ENCODE measurements around the gene SNX7.

The SNX7 gene

DNA sequence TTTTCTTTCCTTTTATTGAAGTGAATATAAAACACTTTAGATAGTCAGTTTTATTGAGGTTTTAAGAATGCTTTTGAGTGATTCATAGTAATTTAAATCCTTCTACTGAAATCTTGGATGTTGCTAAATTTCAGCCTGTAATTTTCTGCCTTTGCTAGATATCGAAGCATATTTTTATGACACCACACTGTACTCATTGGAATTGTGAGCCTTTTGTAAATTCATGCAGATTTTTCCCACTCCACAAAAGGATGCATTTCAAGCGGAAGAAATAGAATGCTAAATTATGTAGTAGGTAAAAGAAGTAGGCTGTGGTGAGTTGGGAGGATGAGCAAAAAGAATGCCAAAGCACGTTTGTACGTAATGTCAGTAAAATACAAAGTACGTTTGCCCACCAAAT, 13.8 kb downstream of the SNX7 start:
- no peak for TF ChIP-seq GATA2 (IDR thresholded peaks at IDR 0.05; ENCODE audit: low read depth, low read length)
- TF ChIP-seq GATA3 (IDR thresholded peaks at IDR 0.05; ENCODE audit: low read depth, low read length): no peak

DNA sequence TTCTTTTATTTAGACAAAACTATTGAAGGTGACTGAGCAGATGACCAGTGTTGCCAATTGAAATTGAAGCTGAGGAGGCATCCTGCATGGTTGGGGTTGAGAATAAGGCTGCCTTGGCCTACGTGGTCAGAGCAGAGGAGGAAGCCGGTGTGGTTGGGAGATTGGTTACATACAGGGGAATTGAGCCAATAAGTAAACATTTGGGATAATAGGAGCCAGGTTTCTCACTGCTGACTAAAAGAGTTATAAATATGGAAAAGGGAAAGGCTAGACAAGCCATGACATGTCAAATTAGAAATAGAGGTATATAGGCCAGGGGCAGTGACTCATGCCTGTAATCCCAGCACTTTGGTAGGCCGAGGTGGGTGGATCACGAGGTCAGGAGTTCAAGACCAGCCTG, 15.8 kb downstream of the SNX7 start:
- TF ChIP-seq GATA2 (IDR thresholded peaks at IDR 0.05; ENCODE audit: low read depth, low read length) (no peak), GATA3 (IDR thresholded peaks at IDR 0.05; ENCODE audit: low read depth, low read length) (no peak)

DNA sequence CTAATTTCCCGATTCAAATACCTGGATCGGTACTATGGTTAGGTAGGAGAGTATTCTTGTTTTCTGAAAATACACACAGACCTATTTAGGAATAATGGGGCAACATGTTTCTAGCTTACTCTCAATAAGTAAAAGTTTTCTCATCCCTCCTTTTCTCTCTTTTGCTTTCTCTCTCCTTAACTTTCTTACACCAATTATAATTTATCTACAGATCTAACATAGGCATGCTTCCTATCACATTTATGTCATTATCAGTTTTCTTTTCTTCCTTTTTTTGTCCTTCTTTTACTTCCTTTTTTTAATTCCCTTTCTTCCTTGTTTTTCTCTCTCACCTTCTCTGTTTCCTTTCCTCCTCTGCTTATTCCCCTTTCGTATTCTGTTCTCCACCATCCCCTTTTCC, 20.3 kb downstream of the SNX7 start:
- TF ChIP-seq GATA2 (IDR thresholded peaks at IDR 0.05; ENCODE audit: low read depth, low read length) (no peak), GATA3 (IDR thresholded peaks at IDR 0.05; ENCODE audit: low read depth, low read length) (no peak)

DNA sequence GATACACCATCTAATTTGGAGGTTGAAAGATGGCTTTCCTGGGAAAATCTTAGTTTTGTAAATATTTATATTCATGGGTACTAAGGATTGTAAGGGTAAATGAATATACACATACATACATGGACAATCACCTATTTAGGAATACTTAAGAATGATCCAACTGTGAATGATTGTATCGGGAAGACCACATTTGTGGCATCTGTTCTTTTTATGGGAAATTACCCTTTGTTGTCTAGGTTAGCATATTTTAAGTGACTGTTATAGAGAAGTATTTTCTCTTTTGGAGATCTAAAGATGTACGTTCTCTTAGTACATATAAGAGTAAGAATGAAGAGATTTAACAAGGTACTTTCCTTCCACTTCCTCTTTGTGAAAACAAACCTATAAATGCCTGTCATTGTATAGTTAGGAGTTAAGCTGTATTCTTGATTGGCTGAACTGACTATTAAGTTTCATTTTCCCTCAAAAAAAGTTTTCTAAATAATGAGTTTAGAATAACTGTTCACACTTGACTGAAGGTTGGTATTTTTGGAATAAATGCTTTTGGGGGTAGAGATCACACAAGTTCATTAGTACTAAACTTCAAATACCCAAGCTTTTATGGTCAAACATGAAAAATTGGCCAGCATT, 26.7 kb downstream of the SNX7 start:
- TF ChIP-seq GATA3 (IDR thresholded peaks at IDR 0.05; ENCODE audit: low read depth, low read length) (no peak), GATA2 (IDR thresholded peaks at IDR 0.05; ENCODE audit: low read depth, low read length) (no peak)

DNA sequence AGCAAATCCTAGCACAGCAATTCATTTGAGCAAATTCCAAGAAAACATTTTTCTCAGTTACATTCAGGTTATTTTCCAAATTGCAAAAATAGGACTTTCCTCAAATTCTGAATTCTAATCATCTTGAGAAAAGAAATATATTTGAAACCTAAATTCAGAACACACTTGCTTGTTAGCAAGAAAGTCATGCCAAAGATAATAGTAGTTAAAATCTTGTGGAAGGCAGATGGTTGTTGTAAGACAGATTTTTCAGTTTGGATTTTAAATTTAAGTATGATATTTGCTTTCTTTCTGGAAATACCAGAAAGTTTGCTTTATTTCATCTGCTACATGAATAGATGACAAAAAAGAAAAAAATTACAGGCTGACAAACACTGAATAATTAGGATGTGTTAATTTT, 29.1 kb downstream of the SNX7 start:
- TF ChIP-seq GATA2 (IDR thresholded peaks at IDR 0.05; ENCODE audit: low read depth, low read length) (no peak), GATA3 (IDR thresholded peaks at IDR 0.05; ENCODE audit: low read depth, low read length) (no peak)

DNA sequence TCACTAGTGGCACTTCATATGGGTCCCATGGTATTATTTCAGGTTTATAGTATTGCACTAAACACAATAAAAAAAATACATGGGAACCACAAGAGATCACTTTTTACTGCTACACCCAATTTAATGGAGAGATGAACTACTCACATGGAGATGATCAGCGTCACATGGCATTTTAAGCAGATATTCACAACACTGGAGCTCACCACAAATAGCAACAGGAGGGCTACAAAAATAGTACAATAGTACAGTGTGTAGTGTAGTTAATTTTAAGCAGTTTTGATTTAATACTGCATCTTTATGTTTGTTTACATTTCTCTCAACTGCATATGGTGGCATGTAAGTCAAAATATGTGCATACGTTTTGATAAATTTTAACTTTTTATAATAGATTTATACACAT, 31.0 kb downstream of the SNX7 start:
- TF ChIP-seq GATA2 (IDR thresholded peaks at IDR 0.05; ENCODE audit: low read depth, low read length): no peak
- TF ChIP-seq GATA3 (IDR thresholded peaks at IDR 0.05; ENCODE audit: low read depth, low read length): no peak

DNA sequence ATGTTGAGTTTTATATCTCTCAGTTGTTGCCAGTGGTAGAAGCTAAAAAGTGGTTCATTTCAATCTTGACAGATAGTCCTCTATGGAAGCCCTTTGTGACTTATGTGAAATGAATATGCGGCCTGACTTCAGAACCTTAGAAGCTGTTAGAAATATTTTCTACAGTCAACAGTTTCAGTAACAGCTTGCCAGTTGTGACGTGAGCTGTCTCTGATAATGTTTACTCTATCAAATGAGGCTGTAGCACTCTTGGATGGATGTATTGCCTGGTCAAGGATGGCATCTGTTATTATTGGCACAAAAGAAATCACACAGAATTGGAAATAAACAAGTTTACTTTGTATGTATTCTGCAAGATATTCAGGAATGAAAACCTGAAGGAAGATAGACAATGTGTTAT, 31.9 kb downstream of the SNX7 start:
- TF ChIP-seq GATA2 (IDR thresholded peaks at IDR 0.05; ENCODE audit: low read depth, low read length): no peak
- TF ChIP-seq GATA3 (IDR thresholded peaks at IDR 0.05; ENCODE audit: low read depth, low read length): no peak

- TF ChIP-seq GATA2 (IDR thresholded peaks at IDR 0.05; ENCODE audit: low read depth, low read length) (no peak), GATA3 (IDR thresholded peaks at IDR 0.05; ENCODE audit: low read depth, low read length) (no peak)
These were observed 34.6 kb downstream of the SNX7 start for GRCh38 chr1:98696077-98696476.

- TF ChIP-seq GATA3 (IDR thresholded peaks at IDR 0.05; ENCODE audit: low read depth, low read length) (no peak), GATA2 (IDR thresholded peaks at IDR 0.05; ENCODE audit: low read depth, low read length) (no peak)
These were observed 36.3 kb downstream of the SNX7 start for GRCh38 chr1:98697781-98698180.

- TF ChIP-seq GATA3 (IDR thresholded peaks at IDR 0.05; ENCODE audit: low read depth, low read length) (no peak), GATA2 (IDR thresholded peaks at IDR 0.05; ENCODE audit: low read depth, low read length) (no peak)
These were observed 37.1 kb downstream of the SNX7 start for GRCh38 chr1:98698625-98699024.

- TF ChIP-seq GATA3 (IDR thresholded peaks at IDR 0.05; ENCODE audit: low read depth, low read length): no peak
- TF ChIP-seq GATA2 (IDR thresholded peaks at IDR 0.05; ENCODE audit: low read depth, low read length): no peak
These were observed 38.7 kb downstream of the SNX7 start for GRCh38 chr1:98700228-98700627.

- TF ChIP-seq GATA2 (IDR thresholded peaks at IDR 0.05; ENCODE audit: low read depth, low read length): no peak
- no peak for TF ChIP-seq GATA3 (IDR thresholded peaks at IDR 0.05; ENCODE audit: low read depth, low read length)
These were observed 41.5 kb downstream of the SNX7 start for GRCh38 chr1:98702976-98703375.

GRCh38 chr1:98704474-98704873, 43.0 kb downstream of the SNX7 start:
- TF ChIP-seq GATA3 (IDR thresholded peaks at IDR 0.05; ENCODE audit: low read depth, low read length): no peak
- no peak for TF ChIP-seq GATA2 (IDR thresholded peaks at IDR 0.05; ENCODE audit: low read depth, low read length)

- TF ChIP-seq GATA2 (IDR thresholded peaks at IDR 0.05; ENCODE audit: low read depth, low read length): no peak
- no peak for TF ChIP-seq GATA3 (IDR thresholded peaks at IDR 0.05; ENCODE audit: low read depth, low read length)
These were observed 43.5 kb downstream of the SNX7 start for GRCh38 chr1:98704971-98705370.

GRCh38 chr1:98705591-98705990, 44.1 kb downstream of the SNX7 start:
- no peak for TF ChIP-seq GATA3 (IDR thresholded peaks at IDR 0.05; ENCODE audit: low read depth, low read length)
- TF ChIP-seq GATA2 (IDR thresholded peaks at IDR 0.05; ENCODE audit: low read depth, low read length): no peak

All from SH-SY5Y (cell line).